Stimulated activated CD8-positive, alpha-beta memory T cell treated with anti-CD3 and anti-CD28 coated beads, Interleukin-2, amount 100 ng/mL, for 1 hour (primary cell): ENCODE measurements around the gene PLEKHM3.
"Not testable (repeated sequence)": the region's sequence is repeated elsewhere in the genome, so short reads cannot be mapped to it uniquely, and the experiment has no call there.

ENCODE experiments used
- DNase-seq, 2 donors: peaks; one replicate each; pipeline ENCODE4 v3.0.0-alpha.2; 2020; ENCODE audit warnings: low read depth in 2 of 2

The PLEKHM3 gene

DNA sequence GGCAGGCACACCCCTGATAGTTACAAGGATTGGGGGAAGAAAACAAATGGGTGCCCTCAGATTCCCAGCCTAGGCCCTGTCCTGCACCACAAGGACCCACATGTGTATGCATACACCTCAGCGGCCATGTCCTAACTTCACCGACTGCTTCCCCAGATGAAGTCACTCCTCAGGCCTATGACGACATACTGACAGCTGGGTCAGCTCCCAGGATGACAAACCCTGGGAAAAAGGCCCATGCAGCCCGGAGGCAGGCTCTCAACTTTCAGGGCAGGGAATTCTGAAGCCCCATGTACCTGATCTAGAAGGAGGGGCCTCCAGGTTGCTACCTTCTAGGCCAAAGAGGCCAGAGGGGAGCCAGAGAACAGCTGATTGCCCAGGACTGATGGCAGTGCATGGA lies 11.0 kb upstream of the PLEKHM3 start:
- DNase-seq: no peak

GRCh38 chr2:208034503-208035140 lies 9.3 kb upstream of the PLEKHM3 start:
- DNase-seq: no peak

- DNase-seq: no peak
Observed at GRCh38 chr2:208033701-208034502, 8.6 kb upstream of the PLEKHM3 start.

GRCh38 chr2:208031608-208032019 lies 6.3 kb upstream of the PLEKHM3 start:
- DNase-seq: no peak

DNA sequence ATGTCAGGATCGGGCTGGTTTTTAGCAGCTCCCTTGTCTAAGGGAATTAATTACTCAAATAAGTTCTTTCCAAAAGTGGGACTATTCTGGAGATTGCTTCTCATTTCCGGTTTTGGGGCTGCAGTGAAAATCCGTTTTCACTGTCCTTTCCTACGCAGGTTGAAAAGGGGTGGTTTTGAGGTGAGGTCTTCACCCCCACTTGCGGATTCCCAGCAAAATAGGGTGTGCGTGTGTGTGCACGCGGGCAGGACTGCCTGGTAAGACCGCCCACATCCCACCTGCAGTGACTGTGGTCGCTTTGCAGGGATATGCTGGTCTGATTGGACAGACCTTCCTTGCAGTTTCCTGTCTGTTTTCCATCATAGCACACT lies 472 bp upstream of the PLEKHM3 start:
- no peak for DNase-seq

- DNase-seq: no peak
Observed at GRCh38 chr2:208024091-208024490, 1.2 kb downstream of the PLEKHM3 start.

DNA sequence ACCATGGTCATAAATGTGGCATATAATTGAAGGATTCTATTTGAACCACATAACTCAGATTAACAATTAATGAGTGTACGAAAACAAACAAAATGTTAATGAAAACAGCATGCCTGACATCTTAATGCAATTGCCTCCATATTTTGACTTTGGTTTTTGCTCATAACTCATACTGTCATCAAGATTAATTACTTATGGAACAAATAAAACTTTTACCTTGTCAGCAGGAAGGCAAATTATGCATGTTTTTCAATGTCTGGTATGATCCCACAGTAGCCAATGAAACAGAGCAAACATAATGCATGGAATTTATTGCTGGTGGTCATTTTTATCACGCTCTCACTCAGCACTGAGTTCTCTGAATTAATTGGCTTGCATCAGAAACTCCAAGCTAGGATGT lies 5.1 kb downstream of the PLEKHM3 start:
- DNase-seq: no peak

- not testable (repeated sequence) for DNase-seq
Observed at GRCh38 chr2:208018124-208018712, 7.1 kb downstream of the PLEKHM3 start.

DNA sequence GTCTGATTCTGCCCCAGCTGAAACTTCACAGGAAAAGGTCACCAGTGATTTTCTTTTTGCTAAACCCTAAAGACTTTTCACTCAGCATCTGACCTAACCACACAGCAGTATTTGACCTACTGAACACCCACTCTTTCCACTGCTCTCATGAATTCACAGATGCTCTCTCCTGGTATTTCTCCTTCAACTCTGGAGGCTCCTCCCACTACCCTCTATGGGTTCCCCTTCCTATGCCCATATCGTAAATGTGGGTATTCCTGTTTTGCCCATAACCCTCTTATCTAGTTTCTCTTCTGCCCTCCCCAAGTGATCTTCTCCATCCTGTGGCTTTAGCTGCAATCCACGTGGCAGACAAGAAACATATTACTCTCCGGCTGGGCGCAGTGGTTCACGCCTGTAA lies 7.6 kb downstream of the PLEKHM3 start:
- no peak for DNase-seq

GRCh38 chr2:208015475-208015874 lies 9.9 kb downstream of the PLEKHM3 start:
- no peak for DNase-seq

DNA sequence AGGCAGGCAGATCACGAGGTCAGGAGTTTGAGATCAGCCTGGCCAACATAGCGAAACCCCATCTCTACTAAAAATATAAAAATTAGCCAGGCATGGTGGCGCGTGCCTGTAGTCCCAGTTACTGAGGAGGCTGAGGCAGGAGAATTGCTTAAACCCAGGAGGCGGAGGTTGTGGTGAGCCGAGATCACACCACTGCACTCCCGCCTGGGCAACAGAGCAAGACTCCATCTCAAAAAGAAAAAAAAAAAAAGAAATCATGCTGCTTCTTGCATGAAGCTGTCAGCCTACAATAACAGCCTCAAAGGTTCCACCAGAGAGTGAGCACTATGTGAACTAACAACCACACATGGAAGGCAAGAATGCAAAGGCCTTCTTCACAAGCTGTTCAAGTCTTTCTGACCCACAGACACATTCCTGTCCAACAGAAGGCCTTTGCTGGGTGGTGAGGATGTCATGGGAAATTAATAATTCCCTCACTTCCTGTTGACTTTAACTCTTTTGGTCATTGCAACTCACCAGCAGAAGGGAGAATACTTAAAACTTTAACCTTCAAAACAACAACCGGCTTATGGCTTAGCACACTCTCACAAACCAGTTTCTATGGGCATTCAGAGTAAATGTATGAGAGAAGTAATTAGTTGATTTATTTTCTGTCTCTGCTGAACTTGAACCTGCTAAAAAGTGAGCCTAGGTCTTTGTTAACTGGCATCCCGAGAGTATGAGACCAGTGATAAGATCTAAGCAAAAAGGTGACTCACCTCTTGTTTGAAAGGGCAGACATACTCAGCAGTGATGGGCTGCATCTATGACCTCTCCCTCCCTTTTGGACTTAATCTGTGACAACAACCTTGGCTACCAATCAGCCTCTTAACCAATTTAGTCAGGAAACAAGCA lies 11.8 kb downstream of the PLEKHM3 start:
- DNase-seq: no peak

GRCh38 chr2:208012449-208012848 lies 12.9 kb downstream of the PLEKHM3 start:
- DNase-seq: no peak

GRCh38 chr2:208010506-208010905 lies 14.8 kb downstream of the PLEKHM3 start:
- DNase-seq: no peak

DNA sequence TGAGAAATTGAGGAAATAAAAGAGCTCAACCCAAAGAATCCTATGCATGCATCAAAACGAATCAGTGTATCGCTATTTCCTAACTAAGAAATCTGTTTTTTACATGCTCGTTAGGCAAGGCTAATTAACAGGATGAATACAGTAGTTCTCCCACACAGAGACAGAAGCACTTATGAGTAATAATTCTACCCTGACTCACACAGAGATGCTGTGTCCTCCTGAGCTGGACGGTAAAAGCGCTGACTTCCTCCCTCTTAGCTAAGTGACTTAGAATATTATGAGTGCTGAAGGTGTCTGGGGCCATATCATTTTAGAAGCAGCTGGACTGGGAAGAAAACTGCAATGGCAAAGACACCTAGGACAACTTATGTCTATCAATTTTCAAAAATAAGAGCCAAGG lies 18.5 kb downstream of the PLEKHM3 start:
- no peak for DNase-seq

DNA sequence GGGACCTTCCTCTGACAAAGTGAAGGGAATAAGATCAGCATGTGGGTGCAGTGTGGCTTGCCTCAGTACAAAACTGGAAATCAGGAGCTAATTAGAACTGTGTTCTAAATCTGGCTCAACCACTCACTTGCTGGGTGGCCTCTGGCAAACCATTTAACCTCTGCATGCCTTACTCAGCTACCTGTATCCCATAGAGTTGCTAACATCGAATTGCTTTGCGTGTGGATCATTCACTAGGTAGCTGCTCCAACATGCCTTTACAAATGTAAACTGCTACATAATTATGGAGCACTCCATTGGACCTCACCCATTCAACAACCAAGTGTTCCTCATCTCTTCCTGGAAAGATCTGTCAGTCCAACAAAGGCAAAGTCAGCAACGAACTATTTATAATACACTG lies 19.0 kb downstream of the PLEKHM3 start:
- DNase-seq: no peak

DNA sequence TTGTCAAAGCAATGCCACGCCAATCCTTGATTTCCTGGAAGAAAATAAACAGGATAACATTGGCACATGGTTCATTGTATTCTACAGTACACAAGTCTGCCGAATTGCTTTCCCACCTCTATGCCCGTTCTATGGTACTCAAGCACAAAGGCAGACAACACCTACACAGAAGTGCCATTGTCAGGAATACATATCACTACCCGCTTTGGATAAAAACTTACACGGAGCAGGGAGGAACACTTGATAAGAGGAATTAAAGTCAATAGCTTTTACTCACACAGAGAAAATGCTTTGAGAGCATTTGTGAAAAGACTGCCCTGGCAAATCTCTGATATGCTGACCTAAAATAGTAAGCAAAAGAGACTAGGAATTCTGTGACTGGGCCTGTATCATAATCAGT lies 23.4 kb downstream of the PLEKHM3 start:
- DNase-seq: no peak

DNA sequence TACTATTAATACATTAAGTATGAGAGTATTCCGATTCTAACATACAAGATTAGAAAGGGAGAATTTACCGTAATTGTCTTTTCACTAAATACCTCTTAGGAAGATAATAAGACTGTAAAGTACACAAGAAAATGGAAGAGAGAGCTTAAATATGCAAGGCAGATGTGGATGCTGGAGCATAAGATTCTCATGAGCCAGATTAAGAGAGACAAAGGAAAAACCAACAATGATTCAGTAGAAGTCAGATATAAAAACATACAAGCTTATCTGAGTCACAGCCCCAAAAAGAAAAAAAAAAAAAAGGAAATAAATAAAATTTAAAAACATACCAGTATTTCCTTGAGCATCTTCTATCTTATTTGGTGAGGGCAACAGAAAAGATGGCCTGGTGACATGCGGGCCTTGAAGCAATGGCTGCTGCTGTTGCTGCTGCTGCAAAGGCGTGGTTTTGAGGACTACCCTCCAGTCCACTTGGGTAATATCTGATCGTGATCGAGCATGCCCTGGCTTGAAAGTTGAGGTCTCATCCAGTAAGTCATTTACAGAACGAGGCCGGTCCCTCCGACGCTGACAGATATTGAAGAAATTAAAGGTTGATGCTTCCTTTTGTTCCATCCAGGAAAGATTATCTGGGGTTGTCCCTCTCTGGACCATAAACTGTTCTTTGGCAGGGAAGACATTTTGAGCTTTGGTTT lies 24.5 kb downstream of the PLEKHM3 start:
- no peak for DNase-seq

- DNase-seq: no peak
Observed at GRCh38 chr2:207996848-207997247, 28.5 kb downstream of the PLEKHM3 start.

GRCh38 chr2:207995887-207996286 lies 29.4 kb downstream of the PLEKHM3 start:
- DNase-seq: no peak

GRCh38 chr2:207993151-207993763 lies 32.1 kb downstream of the PLEKHM3 start:
- DNase-seq: no peak

DNA sequence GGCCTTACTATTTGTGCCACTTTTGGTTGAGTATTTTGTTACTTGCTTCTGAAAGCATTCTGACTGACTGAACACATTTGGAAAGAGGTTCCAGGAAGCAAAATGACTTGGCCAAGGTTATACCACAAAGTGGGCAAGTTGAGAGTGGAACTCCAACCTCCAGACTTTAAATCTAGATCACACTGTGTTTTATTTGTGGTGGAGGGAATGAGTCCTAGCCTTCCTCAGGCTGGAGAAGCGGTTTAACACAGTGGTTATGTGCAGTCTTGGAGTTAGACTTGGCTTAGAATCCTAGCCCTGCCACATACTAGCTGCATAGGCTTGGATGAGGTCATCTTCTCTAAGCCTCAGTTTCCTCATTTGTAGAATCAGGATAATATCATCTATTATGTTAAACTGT lies 33.4 kb downstream of the PLEKHM3 start:
- no peak for DNase-seq
